Endothelial cell of umbilical vein (primary cell): ENCODE data around the gene CCDC3. TPM values are rescaled to one million over a fixed set of nuclear protein-coding genes. Genes with fewer than 3 reads are reported as not detected.

ENCODE experiments used
- BruUV-seq: library from RNA; stranded (reverse); fragments of 400-500 nt; replicated peaks from 2 replicates; lab custom pipeline; 2021; lab: Mats Ljungman, UMichigan
- CTCF ChIA-PET: fragments of 300-600, 350-600 bp; sonication (Branson Sonifier 250); formaldehyde crosslinking; loops from one replicate; lab custom pipeline; 2021; ENCODE audit warnings: antibody characterized with exemption, inconsistent platforms; lab: Charles Lee
- POLR2A ChIA-PET: fragments of 300-600, 350-600 bp; sonication (Branson Sonifier 250); formaldehyde crosslinking; loops from one replicate; lab custom pipeline; 2021; ENCODE audit warnings: antibody characterized with exemption, inconsistent platforms; lab: Charles Lee
- DNase-seq: peaks from one replicate; pipeline ENCODE4 v3.0.0-alpha.2; 2011; ENCODE audit warnings: low read depth, low spot score
- FAIRE-seq: peaks from 2 replicates; lab custom pipeline; 2011; peaks lifted over from hg19 to GRCh38; lab: Jason Lieb, UNC
- H2AFZ ChIP-seq: 2 replicates; pipeline ENCODE4 v1.6.0; 2012; ENCODE audit warnings: low read depth, low read length, control low read depth, inconsistent platforms
- H3K27ac ChIP-seq: 2 replicates; pipeline ENCODE4 v1.5.1; 2011; ENCODE audit warnings: low read depth, mild to moderate bottlenecking, control low read depth, low read length, moderate library complexity; ENCODE audit not compliant: insufficient read depth
- H3K27me3 ChIP-seq, 2 experiments: 2 replicates each; pipeline versions ENCODE4 v1.6.0 to v1.6.1; 2011; ENCODE audit warnings: low read length in 2 of 2, mixed read lengths in 1 of 2; ENCODE audit not compliant: control insufficient read depth in 2 of 2, insufficient read depth in 2 of 2
- H3K36me3 ChIP-seq, 2 experiments: 2 replicates in 1 of 2; 3 replicates in 1 of 2; pipeline ENCODE4 v1.5.1; 2011; ENCODE audit warnings: low read length in 2 of 2, mild to moderate bottlenecking in 1 of 2, moderate library complexity in 1 of 2; ENCODE audit not compliant: control insufficient read depth in 2 of 2, insufficient read depth in 2 of 2; ENCODE audit errors: extremely low read depth in 1 of 2
- H3K4me1 ChIP-seq: 3 replicates; pipeline ENCODE4 v1.5.1; 2011; ENCODE audit warnings: mild to moderate bottlenecking, low read length; ENCODE audit not compliant: control insufficient read depth, insufficient read depth; ENCODE audit errors: extremely low read depth
- H3K4me2 ChIP-seq: 2 replicates; pipeline ENCODE4 v1.6.1; 2011; ENCODE audit warnings: low read length, control low read depth, mixed read lengths; ENCODE audit not compliant: insufficient read depth
- H3K4me3 ChIP-seq, 3 experiments: fragments of 200-600 bp in 1 of 3; sonication (generic), shearing (Covaris generic) in 1 of 3; replicated peaks in 1 of 3; 2 replicates each; pipeline ENCODE4 v1.5.1; 2011 to 2016; ENCODE audit warnings: control low read depth in 3 of 3, low read length in 3 of 3, mild to moderate bottlenecking in 2 of 3, inconsistent platforms in 1 of 3, low read depth in 1 of 3, moderate library complexity in 1 of 3; ENCODE audit not compliant: insufficient read depth in 1 of 3
- H3K79me2 ChIP-seq: 2 replicates; pipeline ENCODE4 v1.6.0; 2012; ENCODE audit warnings: low read length, inconsistent platforms; ENCODE audit not compliant: control insufficient read depth, insufficient read depth
- H3K9ac ChIP-seq: replicated peaks from 2 replicates; pipeline ENCODE3; 2011; ENCODE audit warnings: low read length, control low read depth; ENCODE audit not compliant: insufficient read depth; ENCODE audit errors: extremely low read depth
- H3K9me1 ChIP-seq: replicated peaks from 3 replicates; pipeline ENCODE4 v1.6.0; 2011; ENCODE audit warnings: mild to moderate bottlenecking, low read length; ENCODE audit not compliant: control insufficient read depth, insufficient read depth; ENCODE audit errors: extremely low read depth
- H3K9me3 ChIP-seq: replicated peaks from 2 replicates; pipeline ENCODE4 v1.5.1; 2012; ENCODE audit warnings: low read length, inconsistent platforms; ENCODE audit not compliant: control insufficient read depth, insufficient read depth
- H4K20me1 ChIP-seq: replicated peaks from 2 replicates; pipeline ENCODE3; 2011; ENCODE audit warnings: mild to moderate bottlenecking, low read length; ENCODE audit not compliant: control insufficient read depth, insufficient read depth; ENCODE audit errors: extremely low read depth
- FOS ChIP-seq: IDR thresholded peaks from 2 replicates; pipeline ENCODE4 v1.6.1; 2011; ENCODE audit warnings: mild to moderate bottlenecking, low read length, moderate library complexity, borderline replicate concordance; ENCODE audit not compliant: insufficient read depth
- GATA2 ChIP-seq: IDR thresholded peaks from 2 replicates; pipeline ENCODE4 v1.7.0; 2011; ENCODE audit warnings: low read depth, mild to moderate bottlenecking, moderate library complexity, mixed read lengths, low read length; ENCODE audit not compliant: insufficient read length, insufficient read depth
- JUN ChIP-seq: IDR thresholded peaks from 2 replicates; pipeline ENCODE4 v1.6.1; 2011; ENCODE audit warnings: borderline replicate concordance, low read depth; ENCODE audit not compliant: insufficient read length, insufficient read depth
- MYC ChIP-seq: IDR thresholded peaks from one replicate; pipeline ENCODE4 v1.6.1; 2011; ENCODE audit warnings: mild to moderate bottlenecking, low read depth, low read length
- POLR2A ChIP-seq: IDR thresholded peaks from 2 replicates; pipeline ENCODE4 v1.6.1; 2012; ENCODE audit warnings: low read depth, mild to moderate bottlenecking, control low read depth, low read length
- POLR2AphosphoS5 ChIP-seq: IDR thresholded peaks from 2 replicates; pipeline ENCODE4 v1.6.1; 2012; ENCODE audit warnings: low read depth, mild to moderate bottlenecking, control low read depth, low read length, moderate library complexity; ENCODE audit not compliant: insufficient read depth
- dilution Hi-C: fragments of 300-500 bp; cut with MboI; formaldehyde crosslinking; loops from one replicate; pipeline ENCODE4 v1.15.0; 2019; ENCODE audit warnings: low sequenced_read_pairs; ENCODE audit not compliant: extremely low pct_ligation_motif_present
- intact Hi-C: fragments of 100-400 bp; cut with micrococcal nuclease; formaldehyde crosslinking; loops from one replicate; pipeline ENCODE4 v1.10.0; 2022
- polyA plus RNA-seq, 4 experiments: library from polyadenylated mRNA; depleted of rRNA in 3 of 4; stranded (reverse) in 3 of 4; unstranded in 1 of 4; fragments of >200 nt; gene quantifications; 2 replicates each; pipeline versions ENCODE4 v1.2.1 to v1.2.3, GENCODE V29; 2011 to 2012; ENCODE audit warnings: missing spikeins in 1 of 4
- total RNA-seq: library from RNA; stranded (reverse); gene quantifications from 2 replicates; pipeline ENCODE4 v1.2.3, GENCODE V29; 2021

The CCDC3 gene
- total and polyA plus RNA-seq, 2 donors (not counting 3 experiments of a cell fraction or from before 2014, with no cell fraction given): 0.90 to 1.4 TPM

GRCh38 chr10:12909836-12910185 is 91.7 kb downstream of the CCDC3 start:
- ChIA-PET POLR2A (no interaction called here), CTCF (interaction anchor here (1.1 kb wide), 2 partner anchors 202 to 645 kb away, joined by 3 to 4 read pairs; no protein-coding TSS in a partner anchor)
- H3K4me2 ChIP-seq: no peak overlapping the region
- FAIRE-seq (no peak), DNase-seq (no peak)
- H3K4me3 ChIP-seq: no peak overlapping the region
- BruUV-seq: no TSS peak
- H3K27me3 ChIP-seq: peaks cover 0 to 4% of the 10 kb centered on the region in 2 experiments
- no peaks in the 10 kb centered on the region for H3K9me1 ChIP-seq
- H4K20me1 ChIP-seq: no peaks in the 10 kb centered on the region
- no peaks in the 10 kb centered on the region for H3K79me2 ChIP-seq
- intact Hi-C loops: no loop called here
- H2AFZ ChIP-seq: no peak overlapping the region
- dilution Hi-C loops: no loop called here
- no peak overlapping the region for H3K27ac ChIP-seq
- no peaks in the 10 kb centered on the region for H3K36me3 ChIP-seq
- H3K4me1 ChIP-seq: peaks cover 5% of the 10 kb centered on the region
- no peak for TF ChIP-seq FOS
- no peak for TF ChIP-seq GATA2
- TF ChIP-seq POLR2AphosphoS5: no peak
- TF ChIP-seq POLR2A: no peak
- H3K9me3 ChIP-seq: no peaks in the 10 kb centered on the region
- no peak overlapping the region for H3K9ac ChIP-seq

- TF ChIP-seq MYC: no peak
- TF ChIP-seq JUN: no peak
- intact Hi-C loops (no loop called here), dilution Hi-C loops (no loop called here)
- Histone ChIP-seq H3K9me3 (no peaks in the 10 kb centered on the region), H2AFZ (no peak overlapping the region), H3K79me2 (no peaks in the 10 kb centered on the region), H3K9ac (no peak overlapping the region), H4K20me1 (no peaks in the 10 kb centered on the region), H3K4me3 (no peak overlapping the region), H3K9me1 (no peaks in the 10 kb centered on the region), H3K4me2 (no peak overlapping the region), H3K36me3 (no peaks in the 10 kb centered on the region), H3K27me3 (peaks cover 0 to 2% of the 10 kb centered on the region in 2 experiments), H3K4me1 (peaks cover 5% of the 10 kb centered on the region), H3K27ac (no peak overlapping the region)
- CTCF ChIA-PET: interaction anchor here (1.1 to 1.6 kb wide), 3 partner anchors 98 to 645 kb away, joined by 3 to 4 read pairs (median 4); no protein-coding TSS in a partner anchor
- FAIRE-seq (no peak), DNase-seq (no peak)
- POLR2A ChIA-PET: no interaction called here
- no TSS peak for BruUV-seq
These were observed 92.2 kb downstream of the CCDC3 start for GRCh38 chr10:12909182-12909835.
